ENCODE measurements around the gene TEC. TPM values are rescaled to one million over a fixed set of nuclear protein-coding genes. Genes with fewer than 3 reads are reported as not detected.

TEC gene
- total and polyA plus RNA-seq, 9 of the 15 experiments (the other 6 are each of a cell fraction or from before 2014, with no cell fraction given), result 5.3 to 14.7 (median 8.8) TPM

- TF ChIP-seq, protein P1, sequence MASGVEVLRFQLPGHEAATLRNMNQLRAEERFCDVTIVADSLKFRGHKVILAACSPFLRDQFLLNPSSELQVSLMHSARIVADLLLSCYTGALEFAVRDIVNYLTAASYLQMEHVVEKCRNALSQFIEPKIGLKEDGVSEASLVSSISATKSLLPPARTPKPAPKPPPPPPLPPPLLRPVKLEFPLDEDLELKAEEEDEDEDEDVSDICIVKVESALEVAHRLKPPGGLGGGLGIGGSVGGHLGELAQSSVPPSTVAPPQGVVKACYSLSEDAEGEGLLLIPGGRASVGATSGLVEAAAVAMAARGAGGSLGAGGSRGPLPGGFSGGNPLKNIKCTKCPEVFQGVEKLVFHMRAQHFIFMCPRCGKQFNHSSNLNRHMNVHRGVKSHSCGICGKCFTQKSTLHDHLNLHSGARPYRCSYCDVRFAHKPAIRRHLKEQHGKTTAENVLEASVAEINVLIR (CRISPR knock-in tag; IDR thresholded peaks at IDR 0.05), result no peak
- TF ChIP-seq KHSRP (IDR thresholded peaks at IDR 0.05) (no peak), ZNF134 (CRISPR knock-in tag; conservative IDR thresholded peaks at IDR 0.05) (no peak), ZNF324 (CRISPR knock-in tag; IDR thresholded peaks at IDR 0.05) (no peak), ARID1B (IDR thresholded peaks at IDR 0.05) (no peak), MTA2 (IDR thresholded peaks at IDR 0.05; ENCODE audit: low read depth) (0 out of 2 replicates have a peak, but pooled peaks have one; percentile 21), NFE2 (IDR thresholded peaks at IDR 0.05; ENCODE audit: low read depth) (no peak), ZFP36 (IDR thresholded peaks at IDR 0.05; ENCODE audit: low read depth, low read length, partially characterized antibody) (peak; percentile 6), ATF4 (CRISPR knock-in tag; IDR thresholded peaks at IDR 0.05) (0 out of 2 replicates have a peak, but pooled peaks have one; percentile 12), POLR2G (IDR thresholded peaks at IDR 0.05; ENCODE audit: low read depth, low read length) (peak; percentile 92), DDX20 (tag; IDR thresholded peaks at IDR 0.05; ENCODE audit: low read depth) (no peak), CBX1 (IDR thresholded peaks at IDR 0.05; ENCODE audit: low read depth) (0 out of 2 replicates have a peak, but pooled peaks have one; percentile 22), ETV1 (tag; conservative IDR thresholded peaks at IDR 0.05; ENCODE audit: low read depth) (0 out of 2 replicates have a peak, but pooled peaks have one; percentile 80), FIP1L1 (IDR thresholded peaks at IDR 0.05; ENCODE audit: low read depth, low read length, poor library complexity, severe bottlenecking) (peak; percentile 17), SMARCE1 (IDR thresholded peaks at IDR 0.05) (peak; percentile 16; the same call in 1 of the 2 replicates), KDM5B (IDR thresholded peaks at IDR 0.05; ENCODE audit: insufficient replicate concordance, low read depth, low read length) (peak; percentile 92), ATF1 (CRISPR knock-in tag; IDR thresholded peaks at IDR 0.05) (no peak), ATF1 (tag; IDR thresholded peaks at IDR 0.05) (peak; percentile 73), POLR2AphosphoS5 (IDR thresholded peaks at IDR 0.05; ENCODE audit: control insufficient read depth, insufficient read depth, low read depth, low read length) (peak; percentile 55; the same call in 1 of the 2 replicates), POLR2A (conservative IDR thresholded peaks at IDR 0.05) (peak; percentile 89)
- TF ChIP-seq, protein P2, sequence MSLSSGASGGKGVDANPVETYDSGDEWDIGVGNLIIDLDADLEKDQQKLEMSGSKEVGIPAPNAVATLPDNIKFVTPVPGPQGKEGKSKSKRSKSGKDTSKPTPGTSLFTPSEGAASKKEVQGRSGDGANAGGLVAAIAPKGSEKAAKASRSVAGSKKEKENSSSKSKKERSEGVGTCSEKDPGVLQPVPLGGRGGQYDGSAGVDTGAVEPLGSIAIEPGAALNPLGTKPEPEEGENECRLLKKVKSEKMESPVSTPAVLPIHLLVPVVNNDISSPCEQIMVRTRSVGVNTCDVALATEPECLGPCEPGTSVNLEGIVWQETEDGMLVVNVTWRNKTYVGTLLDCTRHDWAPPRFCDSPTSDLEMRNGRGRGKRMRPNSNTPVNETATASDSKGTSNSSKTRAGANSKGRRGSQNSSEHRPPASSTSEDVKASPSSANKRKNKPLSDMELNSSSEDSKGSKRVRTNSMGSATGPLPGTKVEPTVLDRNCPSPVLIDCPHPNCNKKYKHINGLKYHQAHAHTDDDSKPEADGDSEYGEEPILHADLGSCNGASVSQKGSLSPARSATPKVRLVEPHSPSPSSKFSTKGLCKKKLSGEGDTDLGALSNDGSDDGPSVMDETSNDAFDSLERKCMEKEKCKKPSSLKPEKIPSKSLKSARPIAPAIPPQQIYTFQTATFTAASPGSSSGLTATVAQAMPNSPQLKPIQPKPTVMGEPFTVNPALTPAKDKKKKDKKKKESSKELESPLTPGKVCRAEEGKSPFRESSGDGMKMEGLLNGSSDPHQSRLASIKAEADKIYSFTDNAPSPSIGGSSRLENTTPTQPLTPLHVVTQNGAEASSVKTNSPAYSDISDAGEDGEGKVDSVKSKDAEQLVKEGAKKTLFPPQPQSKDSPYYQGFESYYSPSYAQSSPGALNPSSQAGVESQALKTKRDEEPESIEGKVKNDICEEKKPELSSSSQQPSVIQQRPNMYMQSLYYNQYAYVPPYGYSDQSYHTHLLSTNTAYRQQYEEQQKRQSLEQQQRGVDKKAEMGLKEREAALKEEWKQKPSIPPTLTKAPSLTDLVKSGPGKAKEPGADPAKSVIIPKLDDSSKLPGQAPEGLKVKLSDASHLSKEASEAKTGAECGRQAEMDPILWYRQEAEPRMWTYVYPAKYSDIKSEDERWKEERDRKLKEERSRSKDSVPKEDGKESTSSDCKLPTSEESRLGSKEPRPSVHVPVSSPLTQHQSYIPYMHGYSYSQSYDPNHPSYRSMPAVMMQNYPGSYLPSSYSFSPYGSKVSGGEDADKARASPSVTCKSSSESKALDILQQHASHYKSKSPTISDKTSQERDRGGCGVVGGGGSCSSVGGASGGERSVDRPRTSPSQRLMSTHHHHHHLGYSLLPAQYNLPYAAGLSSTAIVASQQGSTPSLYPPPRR (CRISPR knock-in tag; IDR thresholded peaks at IDR 0.05; ENCODE audit: borderline replicate concordance), result no peak
These were observed 354 bp upstream of the TEC start (continued) for GRCh38 chr4:48269861-48270522.

Measured in K562 (cell line).